Measurements from ENCODE around the gene CFH. TPM values are rescaled to one million over a fixed set of nuclear protein-coding genes. Genes with fewer than 3 reads are reported as not detected.
A peak's percentile ranks its signal among the peaks of the same experiment; 100 is the strongest.
"Not testable (repeated sequence)": the region's sequence is repeated elsewhere in the genome, so short reads cannot be mapped to it uniquely, and the experiment has no call there.

The CFH gene
- polyA plus RNA-seq, 4 donors, result 19.5 to 102 (median 57.4) TPM

- DNase-seq (ENCODE audit: low read depth in 4 of 4, low spot score in 3 of 4), result no peak
Observed at GRCh38 chr1:196661345-196661744, 9.5 kb downstream of the CFH start.

GRCh38 chr1:196667131-196667530 is 15.3 kb downstream of the CFH start:
- no peak for DNase-seq (ENCODE audit: low read depth in 4 of 4, low spot score in 3 of 4)

GRCh38 chr1:196669051-196669450 is 17.2 kb downstream of the CFH start:
- DNase-seq (ENCODE audit: low read depth in 4 of 4, low spot score in 3 of 4), result no peak

DNA sequence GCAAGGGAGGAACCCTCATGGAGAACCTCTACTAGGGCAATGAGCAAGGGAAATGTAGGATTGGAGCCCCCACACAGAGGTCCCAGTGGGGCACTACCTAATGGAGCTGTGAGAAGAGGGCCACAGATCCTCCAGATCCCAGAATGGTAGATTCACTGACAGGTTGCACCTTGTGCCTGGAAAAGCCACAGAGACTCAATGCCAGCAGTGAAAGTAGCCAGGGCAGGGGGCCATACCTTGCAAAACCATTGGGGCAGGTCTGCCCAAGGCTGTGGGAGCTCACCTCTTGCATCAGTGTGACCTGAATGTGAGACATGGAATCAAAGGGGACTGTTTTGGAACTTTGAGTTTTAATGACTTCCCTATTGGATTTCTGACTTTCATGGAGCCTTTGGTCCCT is 17.9 kb downstream of the CFH start:
- DNase-seq (ENCODE audit: low read depth in 4 of 4, low spot score in 3 of 4), result no peak

DNA sequence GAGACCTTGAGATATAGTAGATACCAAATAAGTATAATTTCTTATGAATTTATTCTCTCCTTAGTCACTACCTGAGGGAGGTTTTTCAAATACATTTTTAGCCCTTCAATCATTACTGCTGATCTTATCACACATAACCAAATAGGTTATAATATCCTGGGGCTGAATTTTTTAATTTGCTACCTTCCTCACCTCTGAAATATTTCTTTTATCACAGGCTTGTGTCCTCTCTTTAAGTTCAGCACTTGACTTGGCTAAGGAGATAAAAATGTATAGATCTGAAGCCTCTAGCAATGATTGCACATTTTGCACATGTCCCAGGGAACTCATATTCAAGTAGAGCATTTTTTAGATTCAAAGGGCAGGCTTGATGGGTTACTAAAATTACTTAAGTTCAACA is 23.1 kb downstream of the CFH start:
- no peak for DNase-seq (ENCODE audit: low read depth in 4 of 4, low spot score in 3 of 4)

- DNase-seq (ENCODE audit: low read depth in 4 of 4, low spot score in 3 of 4), result no peak
Observed at GRCh38 chr1:196677781-196678509, 26.1 kb downstream of the CFH start.

- no peak for DNase-seq (ENCODE audit: low read depth in 4 of 4, low spot score in 3 of 4)
Observed at GRCh38 chr1:196678510-196678884, 26.7 kb downstream of the CFH start.

GRCh38 chr1:196680107-196680506 is 28.3 kb downstream of the CFH start:
- DNase-seq (ENCODE audit: low read depth in 4 of 4, low spot score in 3 of 4), result no peak

DNA sequence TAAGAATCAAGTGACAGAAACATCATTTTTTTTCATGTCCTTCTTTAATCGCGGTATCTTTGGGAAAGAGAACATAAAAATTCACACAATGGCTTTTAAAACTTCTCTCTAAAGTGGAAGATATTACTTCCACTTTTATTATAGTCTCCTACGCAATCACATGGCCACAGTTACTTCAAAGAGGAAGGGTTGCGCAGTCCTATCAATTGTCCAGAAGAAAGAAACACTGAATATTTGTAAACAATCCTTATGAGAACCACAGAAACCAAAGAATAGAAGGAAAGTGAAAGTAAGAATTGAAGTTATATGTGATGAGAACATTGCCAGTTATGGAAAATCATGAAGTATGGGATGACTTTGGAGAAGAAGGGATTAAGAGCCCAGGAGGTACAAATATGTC is 32.6 kb downstream of the CFH start:
- no peak for DNase-seq (ENCODE audit: low read depth in 4 of 4, low spot score in 3 of 4)

DNA sequence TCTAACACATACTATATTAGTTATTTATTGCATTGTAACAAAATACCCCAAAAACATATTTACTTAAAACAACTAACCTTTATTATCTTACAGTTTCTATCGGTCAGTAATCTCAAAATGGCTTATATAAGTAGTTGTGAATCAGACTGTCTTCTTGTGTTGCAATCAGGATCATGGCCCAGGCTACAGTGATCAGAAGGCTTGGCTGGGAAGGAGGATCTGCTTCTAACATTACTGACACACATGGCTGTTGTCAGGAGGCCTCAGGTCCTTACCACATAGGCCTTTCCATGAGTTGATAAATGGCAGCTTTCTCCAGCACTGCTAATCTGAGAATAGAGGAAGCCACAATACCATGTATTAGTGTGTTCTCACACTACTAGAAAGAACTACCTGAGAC is 33.7 kb downstream of the CFH start:
- no peak for DNase-seq (ENCODE audit: low read depth in 4 of 4, low spot score in 3 of 4)

GRCh38 chr1:196689001-196689400 is 37.2 kb downstream of the CFH start:
- DNase-seq (ENCODE audit: low read depth in 4 of 4, low spot score in 3 of 4), result no peak

DNA sequence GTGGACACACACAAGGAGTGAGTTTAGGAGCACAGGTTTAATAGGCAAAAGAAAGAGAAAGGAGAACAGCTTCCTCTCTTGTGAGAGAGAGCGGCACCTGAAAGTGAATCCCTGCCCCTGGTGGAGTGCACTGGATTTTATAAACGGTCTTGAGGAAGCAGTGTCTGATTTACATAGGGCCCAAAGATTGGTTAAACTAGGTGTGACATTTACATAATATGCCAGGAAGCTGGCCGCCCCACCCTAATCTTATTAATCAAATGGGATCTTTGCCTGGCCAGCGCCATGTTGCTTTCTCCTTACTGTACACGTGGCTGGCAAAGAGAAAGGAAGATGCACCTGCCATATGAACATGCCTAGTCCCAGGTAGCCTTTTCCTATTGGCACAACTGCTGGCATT is 38.7 kb downstream of the CFH start:
- DNase-seq (ENCODE audit: low read depth in 4 of 4, low spot score in 3 of 4), result no peak

GRCh38 chr1:196698993-196699392 is 47.1 kb downstream of the CFH start:
- DNase-seq (ENCODE audit: low read depth in 4 of 4, low spot score in 3 of 4), result no peak

- no peak for DNase-seq (ENCODE audit: low read depth in 4 of 4, low spot score in 3 of 4)
Observed at GRCh38 chr1:196701144-196701543, 49.3 kb downstream of the CFH start.

GRCh38 chr1:196709892-196710291 is 58.0 kb downstream of the CFH start:
- DNase-seq (ENCODE audit: low read depth in 4 of 4, low spot score in 3 of 4), result not testable (repeated sequence)

- DNase-seq (ENCODE audit: low read depth in 4 of 4, low spot score in 3 of 4), result no peak
Observed at GRCh38 chr1:196717868-196718267, 66.0 kb downstream of the CFH start.

GRCh38 chr1:196723325-196724185 is 71.7 kb downstream of the CFH start:
- peak in 1 of 4 donors; percentile 8 for DNase-seq (ENCODE audit: low read depth in 4 of 4, low spot score in 3 of 4)

GRCh38 chr1:196732526-196732925 is 80.7 kb downstream of the CFH start:
- DNase-seq (ENCODE audit: low read depth in 4 of 4, low spot score in 3 of 4), result no peak

DNA sequence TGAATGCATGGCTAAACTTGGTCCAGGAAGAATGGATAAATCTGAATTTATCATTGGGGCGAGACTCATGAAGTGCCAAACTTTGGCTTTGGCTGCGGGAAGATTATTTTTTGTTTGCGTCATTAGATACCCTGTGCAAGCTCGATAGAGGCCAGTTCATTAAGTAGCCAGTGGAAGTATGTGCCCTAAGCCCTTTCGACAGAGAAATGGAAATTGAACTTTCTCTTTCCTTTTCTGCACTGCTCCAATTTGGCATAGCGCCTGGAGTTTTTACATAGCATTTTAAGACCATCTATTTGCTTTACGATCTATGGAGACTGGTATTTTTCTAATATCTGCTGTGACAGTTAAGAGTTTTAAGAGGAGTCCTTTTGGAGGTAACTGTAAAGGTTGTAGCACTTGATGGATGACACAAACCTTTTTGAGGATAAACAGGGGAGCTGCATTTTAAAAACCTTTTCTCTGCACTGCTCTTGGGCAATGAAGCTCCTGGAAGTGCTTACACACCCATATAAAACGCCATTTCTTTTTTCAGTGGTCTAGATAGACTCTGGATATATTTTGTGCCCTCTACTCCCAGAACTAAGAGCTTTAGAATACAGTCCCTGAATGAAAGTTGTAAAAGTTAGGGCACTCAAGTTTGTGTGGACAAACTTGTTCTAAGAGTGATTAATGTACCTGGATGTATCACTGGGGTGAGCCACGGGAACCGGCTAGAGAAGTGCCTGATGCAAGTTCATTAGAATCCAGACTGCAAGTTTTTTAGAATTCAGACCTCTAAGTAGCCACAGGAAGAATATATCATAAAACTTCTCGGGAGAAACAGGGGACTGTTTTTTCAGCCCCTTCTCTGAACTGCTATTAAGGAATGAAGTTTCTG is 81.5 kb downstream of the CFH start:
- DNase-seq (ENCODE audit: low read depth in 4 of 4, low spot score in 3 of 4), result no peak

- no peak for DNase-seq (ENCODE audit: low read depth in 4 of 4, low spot score in 3 of 4)
Observed at GRCh38 chr1:196734006-196734405, 82.2 kb downstream of the CFH start.

GRCh38 chr1:196734460-196734859 is 82.6 kb downstream of the CFH start:
- DNase-seq (ENCODE audit: low read depth in 4 of 4, low spot score in 3 of 4), result no peak
